ENCODE data around the gene TMEM87A. TPM values are rescaled to one million over a fixed set of nuclear protein-coding genes. Genes with fewer than 3 reads are reported as not detected.

TMEM87A gene
- total and polyA plus RNA-seq, 2 of the 8 experiments (the other 6 are each of a cell fraction or from before 2014, with no cell fraction given), result 15.2 to 33.1 TPM

DNA sequence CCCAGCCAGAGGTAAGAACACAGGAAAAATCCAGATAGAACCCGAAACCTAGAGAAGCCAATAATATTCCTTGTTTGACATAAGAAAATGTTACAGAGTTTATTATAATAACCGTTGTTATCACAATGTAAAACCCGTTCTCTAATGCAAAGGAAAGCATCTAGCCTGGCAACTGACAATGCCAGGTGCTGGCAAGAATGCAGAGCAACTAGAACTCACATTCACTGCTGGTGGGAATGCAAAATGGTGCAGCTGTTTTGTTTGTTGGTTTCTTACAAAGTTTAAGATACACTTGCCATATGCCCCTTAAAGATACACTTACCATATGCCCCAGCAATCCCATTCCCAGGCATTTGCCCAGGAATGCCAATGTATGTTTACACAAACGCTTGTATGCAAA, 88.5 kb downstream of the TMEM87A start (continued):
- TF ChIP-seq, protein P1, sequence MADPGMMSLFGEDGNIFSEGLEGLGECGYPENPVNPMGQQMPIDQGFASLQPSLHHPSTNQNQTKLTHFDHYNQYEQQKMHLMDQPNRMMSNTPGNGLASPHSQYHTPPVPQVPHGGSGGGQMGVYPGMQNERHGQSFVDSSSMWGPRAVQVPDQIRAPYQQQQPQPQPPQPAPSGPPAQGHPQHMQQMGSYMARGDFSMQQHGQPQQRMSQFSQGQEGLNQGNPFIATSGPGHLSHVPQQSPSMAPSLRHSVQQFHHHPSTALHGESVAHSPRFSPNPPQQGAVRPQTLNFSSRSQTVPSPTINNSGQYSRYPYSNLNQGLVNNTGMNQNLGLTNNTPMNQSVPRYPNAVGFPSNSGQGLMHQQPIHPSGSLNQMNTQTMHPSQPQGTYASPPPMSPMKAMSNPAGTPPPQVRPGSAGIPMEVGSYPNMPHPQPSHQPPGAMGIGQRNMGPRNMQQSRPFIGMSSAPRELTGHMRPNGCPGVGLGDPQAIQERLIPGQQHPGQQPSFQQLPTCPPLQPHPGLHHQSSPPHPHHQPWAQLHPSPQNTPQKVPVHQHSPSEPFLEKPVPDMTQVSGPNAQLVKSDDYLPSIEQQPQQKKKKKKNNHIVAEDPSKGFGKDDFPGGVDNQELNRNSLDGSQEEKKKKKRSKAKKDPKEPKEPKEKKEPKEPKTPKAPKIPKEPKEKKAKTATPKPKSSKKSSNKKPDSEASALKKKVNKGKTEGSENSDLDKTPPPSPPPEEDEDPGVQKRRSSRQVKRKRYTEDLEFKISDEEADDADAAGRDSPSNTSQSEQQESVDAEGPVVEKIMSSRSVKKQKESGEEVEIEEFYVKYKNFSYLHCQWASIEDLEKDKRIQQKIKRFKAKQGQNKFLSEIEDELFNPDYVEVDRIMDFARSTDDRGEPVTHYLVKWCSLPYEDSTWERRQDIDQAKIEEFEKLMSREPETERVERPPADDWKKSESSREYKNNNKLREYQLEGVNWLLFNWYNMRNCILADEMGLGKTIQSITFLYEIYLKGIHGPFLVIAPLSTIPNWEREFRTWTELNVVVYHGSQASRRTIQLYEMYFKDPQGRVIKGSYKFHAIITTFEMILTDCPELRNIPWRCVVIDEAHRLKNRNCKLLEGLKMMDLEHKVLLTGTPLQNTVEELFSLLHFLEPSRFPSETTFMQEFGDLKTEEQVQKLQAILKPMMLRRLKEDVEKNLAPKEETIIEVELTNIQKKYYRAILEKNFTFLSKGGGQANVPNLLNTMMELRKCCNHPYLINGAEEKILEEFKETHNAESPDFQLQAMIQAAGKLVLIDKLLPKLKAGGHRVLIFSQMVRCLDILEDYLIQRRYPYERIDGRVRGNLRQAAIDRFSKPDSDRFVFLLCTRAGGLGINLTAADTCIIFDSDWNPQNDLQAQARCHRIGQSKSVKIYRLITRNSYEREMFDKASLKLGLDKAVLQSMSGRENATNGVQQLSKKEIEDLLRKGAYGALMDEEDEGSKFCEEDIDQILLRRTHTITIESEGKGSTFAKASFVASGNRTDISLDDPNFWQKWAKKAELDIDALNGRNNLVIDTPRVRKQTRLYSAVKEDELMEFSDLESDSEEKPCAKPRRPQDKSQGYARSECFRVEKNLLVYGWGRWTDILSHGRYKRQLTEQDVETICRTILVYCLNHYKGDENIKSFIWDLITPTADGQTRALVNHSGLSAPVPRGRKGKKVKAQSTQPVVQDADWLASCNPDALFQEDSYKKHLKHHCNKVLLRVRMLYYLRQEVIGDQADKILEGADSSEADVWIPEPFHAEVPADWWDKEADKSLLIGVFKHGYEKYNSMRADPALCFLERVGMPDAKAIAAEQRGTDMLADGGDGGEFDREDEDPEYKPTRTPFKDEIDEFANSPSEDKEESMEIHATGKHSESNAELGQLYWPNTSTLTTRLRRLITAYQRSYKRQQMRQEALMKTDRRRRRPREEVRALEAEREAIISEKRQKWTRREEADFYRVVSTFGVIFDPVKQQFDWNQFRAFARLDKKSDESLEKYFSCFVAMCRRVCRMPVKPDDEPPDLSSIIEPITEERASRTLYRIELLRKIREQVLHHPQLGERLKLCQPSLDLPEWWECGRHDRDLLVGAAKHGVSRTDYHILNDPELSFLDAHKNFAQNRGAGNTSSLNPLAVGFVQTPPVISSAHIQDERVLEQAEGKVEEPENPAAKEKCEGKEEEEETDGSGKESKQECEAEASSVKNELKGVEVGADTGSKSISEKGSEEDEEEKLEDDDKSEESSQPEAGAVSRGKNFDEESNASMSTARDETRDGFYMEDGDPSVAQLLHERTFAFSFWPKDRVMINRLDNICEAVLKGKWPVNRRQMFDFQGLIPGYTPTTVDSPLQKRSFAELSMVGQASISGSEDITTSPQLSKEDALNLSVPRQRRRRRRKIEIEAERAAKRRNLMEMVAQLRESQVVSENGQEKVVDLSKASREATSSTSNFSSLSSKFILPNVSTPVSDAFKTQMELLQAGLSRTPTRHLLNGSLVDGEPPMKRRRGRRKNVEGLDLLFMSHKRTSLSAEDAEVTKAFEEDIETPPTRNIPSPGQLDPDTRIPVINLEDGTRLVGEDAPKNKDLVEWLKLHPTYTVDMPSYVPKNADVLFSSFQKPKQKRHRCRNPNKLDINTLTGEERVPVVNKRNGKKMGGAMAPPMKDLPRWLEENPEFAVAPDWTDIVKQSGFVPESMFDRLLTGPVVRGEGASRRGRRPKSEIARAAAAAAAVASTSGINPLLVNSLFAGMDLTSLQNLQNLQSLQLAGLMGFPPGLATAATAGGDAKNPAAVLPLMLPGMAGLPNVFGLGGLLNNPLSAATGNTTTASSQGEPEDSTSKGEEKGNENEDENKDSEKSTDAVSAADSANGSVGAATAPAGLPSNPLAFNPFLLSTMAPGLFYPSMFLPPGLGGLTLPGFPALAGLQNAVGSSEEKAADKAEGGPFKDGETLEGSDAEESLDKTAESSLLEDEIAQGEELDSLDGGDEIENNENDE (IDR thresholded peaks at IDR 0.05; ENCODE audit: insufficient replicate concordance, low read length), result no peak
- TF ChIP-seq, protein P2, sequence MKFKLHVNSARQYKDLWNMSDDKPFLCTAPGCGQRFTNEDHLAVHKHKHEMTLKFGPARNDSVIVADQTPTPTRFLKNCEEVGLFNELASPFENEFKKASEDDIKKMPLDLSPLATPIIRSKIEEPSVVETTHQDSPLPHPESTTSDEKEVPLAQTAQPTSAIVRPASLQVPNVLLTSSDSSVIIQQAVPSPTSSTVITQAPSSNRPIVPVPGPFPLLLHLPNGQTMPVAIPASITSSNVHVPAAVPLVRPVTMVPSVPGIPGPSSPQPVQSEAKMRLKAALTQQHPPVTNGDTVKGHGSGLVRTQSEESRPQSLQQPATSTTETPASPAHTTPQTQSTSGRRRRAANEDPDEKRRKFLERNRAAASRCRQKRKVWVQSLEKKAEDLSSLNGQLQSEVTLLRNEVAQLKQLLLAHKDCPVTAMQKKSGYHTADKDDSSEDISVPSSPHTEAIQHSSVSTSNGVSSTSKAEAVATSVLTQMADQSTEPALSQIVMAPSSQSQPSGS (IDR thresholded peaks at IDR 0.05; ENCODE audit: low read length), result no peak
- TF ChIP-seq SIRT6 (IDR thresholded peaks at IDR 0.05; ENCODE audit: low read length), result no peak
- TF ChIP-seq TBP (IDR thresholded peaks at IDR 0.05; ENCODE audit: low read depth, low read length), result no peak
- TF ChIP-seq, protein P3, sequence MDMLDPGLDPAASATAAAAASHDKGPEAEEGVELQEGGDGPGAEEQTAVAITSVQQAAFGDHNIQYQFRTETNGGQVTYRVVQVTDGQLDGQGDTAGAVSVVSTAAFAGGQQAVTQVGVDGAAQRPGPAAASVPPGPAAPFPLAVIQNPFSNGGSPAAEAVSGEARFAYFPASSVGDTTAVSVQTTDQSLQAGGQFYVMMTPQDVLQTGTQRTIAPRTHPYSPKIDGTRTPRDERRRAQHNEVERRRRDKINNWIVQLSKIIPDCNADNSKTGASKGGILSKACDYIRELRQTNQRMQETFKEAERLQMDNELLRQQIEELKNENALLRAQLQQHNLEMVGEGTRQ (IDR thresholded peaks at IDR 0.05; ENCODE audit: low read length), result no peak
- TF ChIP-seq, protein P4, sequence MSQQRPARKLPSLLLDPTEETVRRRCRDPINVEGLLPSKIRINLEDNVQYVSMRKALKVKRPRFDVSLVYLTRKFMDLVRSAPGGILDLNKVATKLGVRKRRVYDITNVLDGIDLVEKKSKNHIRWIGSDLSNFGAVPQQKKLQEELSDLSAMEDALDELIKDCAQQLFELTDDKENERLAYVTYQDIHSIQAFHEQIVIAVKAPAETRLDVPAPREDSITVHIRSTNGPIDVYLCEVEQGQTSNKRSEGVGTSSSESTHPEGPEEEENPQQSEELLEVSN (IDR thresholded peaks at IDR 0.05), result no peak
- TF ChIP-seq, protein P5, sequence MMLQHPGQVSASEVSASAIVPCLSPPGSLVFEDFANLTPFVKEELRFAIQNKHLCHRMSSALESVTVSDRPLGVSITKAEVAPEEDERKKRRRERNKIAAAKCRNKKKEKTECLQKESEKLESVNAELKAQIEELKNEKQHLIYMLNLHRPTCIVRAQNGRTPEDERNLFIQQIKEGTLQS (IDR thresholded peaks at IDR 0.05; ENCODE audit: insufficient read depth, low read depth, low read length), result no peak
- no peak for TF ChIP-seq TEAD4 (IDR thresholded peaks at IDR 0.05; ENCODE audit: low read depth, low read length)
